Measurements from ENCODE around the gene ECHS1.

Gene ECHS1

GRCh38 chr10:133358162-133358924, 14.8 kb downstream of the ECHS1 start:
- DNase-seq (ENCODE audit: low spot score) = no peak

GRCh38 chr10:133357285-133358161, 15.6 kb downstream of the ECHS1 start, which contains the start of gene FUOM:
FUOM (minus strand) TSS chr10:133358019; CDS start chr10:133358007, 12 bp downstream.
- peak; percentile 84 for DNase-seq (ENCODE audit: low spot score)

- no peak for DNase-seq (ENCODE audit: low spot score)
Observed at GRCh38 chr10:133356549-133357284, 16.4 kb downstream of the ECHS1 start.

- DNase-seq (ENCODE audit: low spot score) = no peak
Observed at GRCh38 chr10:133355991-133356390, 17.2 kb downstream of the ECHS1 start.

- DNase-seq (ENCODE audit: low spot score) = no peak
Observed at GRCh38 chr10:133355266-133355665, 17.9 kb downstream of the ECHS1 start.

- DNase-seq (ENCODE audit: low spot score) = no peak
Observed at GRCh38 chr10:133354672-133355240, 18.4 kb downstream of the ECHS1 start.

- no peak for DNase-seq (ENCODE audit: low spot score)
Observed at GRCh38 chr10:133353988-133354605, 19.1 kb downstream of the ECHS1 start.

GRCh38 chr10:133353202-133353959, 19.8 kb downstream of the ECHS1 start:
- DNase-seq (ENCODE audit: low spot score) = no peak

GRCh38 chr10:133351408-133352318, 21.5 kb downstream of the ECHS1 start:
- no peak for DNase-seq (ENCODE audit: low spot score)

- DNase-seq (ENCODE audit: low spot score) = no peak
Observed at GRCh38 chr10:133350950-133351329, 22.2 kb downstream of the ECHS1 start.

- DNase-seq (ENCODE audit: low spot score) = no peak
Observed at GRCh38 chr10:133350283-133350949, 22.7 kb downstream of the ECHS1 start.

- DNase-seq (ENCODE audit: low spot score) = no peak
Observed at GRCh38 chr10:133349577-133350011, 23.6 kb downstream of the ECHS1 start.

GRCh38 chr10:133349160-133349568, 24.0 kb downstream of the ECHS1 start:
- DNase-seq (ENCODE audit: low spot score) = no peak

- DNase-seq (ENCODE audit: low spot score) = no peak
Observed at GRCh38 chr10:133347710-133348517, 25.2 kb downstream of the ECHS1 start.

GRCh38 chr10:133346413-133346812, 26.7 kb downstream of the ECHS1 start:
- no peak for DNase-seq (ENCODE audit: low spot score)

GRCh38 chr10:133344236-133344635, 28.9 kb downstream of the ECHS1 start:
- no peak for DNase-seq (ENCODE audit: low spot score)

GRCh38 chr10:133343558-133343957, 29.6 kb downstream of the ECHS1 start:
- DNase-seq (ENCODE audit: low spot score) = no peak

- DNase-seq (ENCODE audit: low spot score) = no peak
Observed at GRCh38 chr10:133342942-133343341, 30.2 kb downstream of the ECHS1 start.

Measured in ecto neural progenitor cell (in vitro differentiated cells).